Spleen (tissue), 7 donors: ENCODE data around the gene UACA.

Experiments used
- CTCF ChIP-seq, 11 experiments: fragments of 200-600 bp in 7 of 11; fragments of 450-650 bp in 4 of 11; sonication (generic) in 4 of 11; IDR thresholded peaks in 8 of 11; conservative IDR thresholded peaks in 3 of 11; 1 replicate in 7 of 11; 2 replicates in 4 of 11; pipeline versions ENCODE4 v1.4.0 to v1.8.0; 2016 to 2021; ENCODE audit warnings: antibody characterized with exemption in 11 of 11, inconsistent platforms in 4 of 11, mild to moderate bottlenecking in 1 of 11
- POLR2A ChIP-seq, 3 donors: fragments of 450-650 bp; IDR thresholded peaks; one replicate each; pipeline ENCODE4 v1.5.1; 2017; ENCODE audit warnings: antibody characterized with exemption in 3 of 3, mild to moderate bottlenecking in 1 of 3
- POLR2AphosphoS5 ChIP-seq, 3 donors: sonication (generic); formaldehyde crosslinking; IDR thresholded peaks; one replicate each; pipeline ENCODE4 v1.5.1; 2017; ENCODE audit warnings: antibody characterized with exemption in 3 of 3
- donor health status: DM: no; HTN: no; CAD: no; lungs with moderate emphysema.
- donor health status: DM: no; HTN: no; CAD: no.
- donor health status: DM: no; HTN: no; CAD: no.

GRCh38 chr15:70672081-70672480 lies 91.3 kb downstream of the UACA start:
- TF ChIP-seq CTCF (IDR thresholded peaks at IDR 0.05 in 8 of 11, conservative IDR thresholded peaks at IDR 0.05 in 3 of 11) (no peak), POLR2A (IDR thresholded peaks at IDR 0.05) (no peak), POLR2AphosphoS5 (IDR thresholded peaks at IDR 0.05) (no peak)
